ENCODE data around the gene MATK.
"Not testable (repeated sequence)": the region's sequence is repeated elsewhere in the genome, so short reads cannot be mapped to it uniquely, and the experiment has no call there.

Gene MATK

GRCh38 chr19:3770136-3770999 lies 15.8 kb downstream of the MATK start:
- TF ChIP-seq CTCF (IDR thresholded peaks at IDR 0.05; ENCODE audit: low read depth, low read length): no peak
- no peak overlapping the region for H3K4me3 ChIP-seq (replicated peaks in 1 of 2; ENCODE audit: low read depth in 2 of 2, low read length in 2 of 2)
- no peak for DNase-seq (ENCODE audit: low read depth in 2 of 2)

- no peak overlapping the region for H3K4me3 ChIP-seq (replicated peaks in 1 of 2; ENCODE audit: low read depth in 2 of 2, low read length in 2 of 2)
- DNase-seq (ENCODE audit: low read depth in 2 of 2): no peak
- TF ChIP-seq CTCF (IDR thresholded peaks at IDR 0.05; ENCODE audit: low read depth, low read length): no peak
Measured at GRCh38 chr19:3769494-3769893, 16.7 kb downstream of the MATK start.

- no peak for DNase-seq (ENCODE audit: low read depth in 2 of 2)
- no peak overlapping the region for H3K4me3 ChIP-seq (replicated peaks in 1 of 2; ENCODE audit: low read depth in 2 of 2, low read length in 2 of 2)
- TF ChIP-seq CTCF (IDR thresholded peaks at IDR 0.05; ENCODE audit: low read depth, low read length): no peak
Measured at GRCh38 chr19:3768748-3769099, 17.5 kb downstream of the MATK start.

- no peak overlapping the region for H3K4me3 ChIP-seq (replicated peaks in 1 of 2; ENCODE audit: low read depth in 2 of 2, low read length in 2 of 2)
- DNase-seq (ENCODE audit: low read depth in 2 of 2): no peak
- no peak for TF ChIP-seq CTCF (IDR thresholded peaks at IDR 0.05; ENCODE audit: low read depth, low read length)
Measured at GRCh38 chr19:3768015-3768747, 18.0 kb downstream of the MATK start.

GRCh38 chr19:3767050-3767449 lies 19.1 kb downstream of the MATK start:
- no peak for DNase-seq (ENCODE audit: low read depth in 2 of 2)
- H3K4me3 ChIP-seq (replicated peaks in 1 of 2; ENCODE audit: low read depth in 2 of 2, low read length in 2 of 2): no peak overlapping the region
- TF ChIP-seq CTCF (IDR thresholded peaks at IDR 0.05; ENCODE audit: low read depth, low read length): no peak

- no peak for TF ChIP-seq CTCF (IDR thresholded peaks at IDR 0.05; ENCODE audit: low read depth, low read length)
- DNase-seq (ENCODE audit: low read depth in 2 of 2): no peak
- no peak overlapping the region for H3K4me3 ChIP-seq (replicated peaks in 1 of 2; ENCODE audit: low read depth in 2 of 2, low read length in 2 of 2)
Measured at GRCh38 chr19:3766520-3766919, 19.7 kb downstream of the MATK start.

GRCh38 chr19:3765757-3766156 lies 20.4 kb downstream of the MATK start:
- not testable (repeated sequence) for H3K4me3 ChIP-seq (replicated peaks in 1 of 2; ENCODE audit: low read depth in 2 of 2, low read length in 2 of 2)
- peak in 1 of 2 donors; percentile 27 for DNase-seq (ENCODE audit: low read depth in 2 of 2)

Measured in cardiac fibroblast (primary cell).